ENCODE results near the gene KIAA0825. TPM values are rescaled to one million over a fixed set of nuclear protein-coding genes. Genes with fewer than 3 reads are reported as not detected.

KIAA0825 gene
- total RNA-seq, 1 donor from 2014 or later, result 0.90 TPM

DNA sequence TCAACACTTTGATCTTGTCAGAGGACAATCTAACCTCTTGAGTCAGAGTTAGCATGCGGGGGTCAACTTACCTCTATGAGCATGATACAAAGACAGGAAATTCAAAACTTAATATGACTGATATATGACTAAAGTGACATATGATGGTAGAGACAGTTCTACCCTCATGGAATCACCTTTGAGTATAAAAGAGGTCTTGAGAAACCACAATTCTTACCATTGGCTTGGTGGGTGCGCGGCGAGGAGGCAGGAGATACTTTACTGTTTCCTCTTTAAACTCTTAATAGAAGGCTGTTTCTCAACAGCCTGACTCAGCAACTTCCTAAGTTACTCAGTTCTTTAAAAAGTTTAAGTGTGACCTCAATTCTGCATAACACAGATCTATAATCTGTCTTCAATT, 372.8 kb downstream of the KIAA0825 start:
- DNase-seq (ENCODE audit: low read depth in 2 of 2), result no peak

DNA sequence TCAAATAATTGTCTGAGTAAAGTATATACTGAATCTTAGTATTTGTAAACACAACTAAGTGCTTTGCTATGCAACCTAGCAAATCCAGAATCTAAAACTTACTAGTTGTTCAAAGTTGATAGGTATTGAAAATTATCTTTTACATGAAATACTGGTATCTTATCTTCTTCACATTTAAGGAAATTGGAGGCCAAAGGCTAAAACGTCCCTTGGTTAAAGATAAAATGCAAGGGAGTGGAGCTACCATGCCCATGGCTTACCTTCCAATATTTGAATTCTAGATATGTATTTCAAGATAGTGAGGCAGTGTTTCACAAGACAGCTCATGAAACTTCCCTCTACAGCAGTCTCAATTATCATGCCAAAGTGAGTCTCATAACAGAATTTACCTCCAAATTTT, 373.5 kb downstream of the KIAA0825 start:
- no peak for DNase-seq (ENCODE audit: low read depth in 2 of 2)

- no peak for DNase-seq (ENCODE audit: low read depth in 2 of 2)
Observed at GRCh38 chr5:94243612-94244011, 374.8 kb downstream of the KIAA0825 start.

DNA sequence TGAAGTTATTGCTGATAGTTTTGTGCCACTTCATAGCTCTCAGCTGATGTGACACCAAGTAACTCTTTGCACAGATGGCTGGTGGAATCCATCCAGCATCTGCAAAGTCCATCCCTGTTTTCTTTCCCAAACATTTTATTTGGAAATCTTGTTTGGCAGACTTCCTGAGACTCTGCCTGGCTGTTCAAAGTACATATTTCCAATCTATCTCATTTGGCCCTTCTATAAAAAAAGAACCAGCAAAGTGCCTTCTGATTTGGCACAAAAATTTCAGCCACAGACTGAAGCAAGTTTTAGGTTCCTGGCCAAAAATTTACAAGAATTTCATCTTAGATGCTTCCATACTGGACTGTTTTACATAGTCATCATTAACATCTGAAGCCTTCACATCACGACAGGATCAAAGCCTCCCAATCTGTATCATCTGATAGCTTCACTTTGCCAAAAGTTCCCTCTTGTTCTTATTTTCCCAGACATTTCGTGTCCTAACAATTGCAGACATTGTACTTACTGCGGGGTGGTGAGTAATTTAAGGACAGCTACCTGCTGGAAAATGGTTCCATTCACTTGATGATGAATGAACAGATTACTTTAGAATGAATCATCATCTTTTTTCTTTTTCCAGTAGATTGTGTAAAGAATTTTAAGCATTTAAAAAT, 377.3 kb downstream of the KIAA0825 start:
- DNase-seq (ENCODE audit: low read depth in 2 of 2), result no peak

GRCh38 chr5:94240596-94240992, 377.8 kb downstream of the KIAA0825 start:
- no peak for DNase-seq (ENCODE audit: low read depth in 2 of 2)

GRCh38 chr5:94240134-94240533, 378.3 kb downstream of the KIAA0825 start:
- no peak for DNase-seq (ENCODE audit: low read depth in 2 of 2)

- DNase-seq (ENCODE audit: low read depth in 2 of 2), result no peak
Observed at GRCh38 chr5:94239266-94239665, 379.1 kb downstream of the KIAA0825 start.

DNA sequence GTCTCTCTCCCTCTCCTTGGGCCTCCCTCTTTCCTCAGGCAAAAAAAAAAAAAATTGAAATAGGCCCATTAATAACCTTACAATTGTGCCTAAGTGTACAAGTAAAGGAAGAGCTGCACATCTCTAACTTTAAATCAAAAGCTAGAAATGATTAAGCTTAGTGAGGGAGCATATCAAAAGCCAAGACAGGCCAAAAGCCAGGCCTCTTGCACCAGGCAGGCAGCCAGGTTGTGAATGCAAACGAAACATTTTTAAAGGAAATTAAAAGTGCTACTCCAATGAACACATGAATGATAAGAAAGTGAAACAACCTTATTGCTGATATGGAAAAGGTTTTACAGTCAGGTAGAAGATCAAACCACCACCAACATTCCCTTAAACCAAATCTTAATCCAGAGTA, 383.4 kb downstream of the KIAA0825 start:
- DNase-seq (ENCODE audit: low read depth in 2 of 2), result no peak

GRCh38 chr5:94228791-94229190, 389.6 kb downstream of the KIAA0825 start:
- no peak for DNase-seq (ENCODE audit: low read depth in 2 of 2)

GRCh38 chr5:94223235-94223634, 395.2 kb downstream of the KIAA0825 start:
- DNase-seq (ENCODE audit: low read depth in 2 of 2), result no peak

GRCh38 chr5:94218374-94218773, 400.0 kb downstream of the KIAA0825 start:
- DNase-seq (ENCODE audit: low read depth in 2 of 2), result no peak

DNA sequence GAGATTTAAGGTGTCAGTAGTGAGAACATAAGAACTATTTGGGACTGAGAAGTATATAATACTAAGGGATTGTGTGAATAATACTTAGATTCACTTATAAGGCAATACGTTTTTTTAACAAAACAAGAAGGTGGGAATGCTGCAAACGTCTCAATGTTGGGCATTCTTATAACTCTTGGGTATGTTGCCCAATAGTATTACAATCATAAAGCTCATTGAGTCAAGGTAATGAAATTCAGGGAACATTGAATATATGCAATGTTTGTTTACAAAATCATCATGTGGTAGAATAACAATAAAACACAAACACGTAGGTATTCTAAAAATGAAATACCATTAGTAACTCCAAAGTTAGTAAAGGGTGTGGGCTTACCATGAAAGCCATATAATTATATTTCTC, 400.7 kb downstream of the KIAA0825 start:
- no peak for DNase-seq (ENCODE audit: low read depth in 2 of 2)

DNA sequence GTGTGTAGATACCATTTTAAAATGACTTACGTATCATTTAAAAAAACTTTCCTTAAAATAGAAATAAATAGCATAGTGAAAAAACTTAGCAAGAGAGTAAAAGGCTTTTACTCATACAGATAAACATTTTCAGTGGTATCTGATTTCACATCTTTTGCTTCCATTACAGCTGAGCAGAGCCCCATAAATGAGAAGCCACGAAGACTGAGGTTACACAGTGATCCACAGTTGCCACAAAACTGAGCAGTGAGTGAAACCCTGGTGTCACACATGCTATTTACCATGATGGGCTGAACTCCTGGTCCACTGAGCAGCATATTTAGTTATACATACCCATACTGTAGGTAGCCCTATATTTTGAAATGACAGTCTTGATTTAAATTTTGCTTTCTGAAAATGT, 401.2 kb downstream of the KIAA0825 start:
- no peak for DNase-seq (ENCODE audit: low read depth in 2 of 2)

GRCh38 chr5:94212476-94212875, 405.9 kb downstream of the KIAA0825 start:
- no peak for DNase-seq (ENCODE audit: low read depth in 2 of 2)

- DNase-seq (ENCODE audit: low read depth in 2 of 2), result no peak
Observed at GRCh38 chr5:94209774-94210355, 408.5 kb downstream of the KIAA0825 start.

GRCh38 chr5:94209272-94209671, 409.1 kb downstream of the KIAA0825 start:
- DNase-seq (ENCODE audit: low read depth in 2 of 2), result no peak

DNA sequence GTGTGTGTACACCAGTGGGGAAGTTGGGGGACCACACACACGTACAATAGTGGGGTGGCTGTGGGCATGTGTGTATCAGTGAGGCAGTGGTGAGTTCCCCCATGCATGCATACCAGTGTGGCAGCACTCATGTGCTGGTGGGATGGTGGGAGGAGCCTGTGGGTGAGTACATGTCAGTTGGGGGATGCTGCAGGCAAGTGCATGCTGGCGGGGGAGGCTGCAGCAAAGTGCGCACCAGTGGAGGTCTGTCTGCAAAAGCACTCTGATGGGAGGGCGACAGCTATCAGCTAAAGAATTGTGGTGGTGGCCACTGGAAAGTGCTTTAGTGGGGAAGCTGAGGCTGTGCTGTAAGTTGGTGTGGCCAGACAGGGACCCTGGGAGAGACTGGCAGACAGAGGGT, 418.8 kb downstream of the KIAA0825 start:
- no peak for DNase-seq (ENCODE audit: low read depth in 2 of 2)

- no peak for DNase-seq (ENCODE audit: low read depth in 2 of 2)
Observed at GRCh38 chr5:94197970-94198369, 420.4 kb downstream of the KIAA0825 start.

GRCh38 chr5:94196953-94197352, 421.5 kb downstream of the KIAA0825 start:
- DNase-seq (ENCODE audit: low read depth in 2 of 2), result no peak

DNA sequence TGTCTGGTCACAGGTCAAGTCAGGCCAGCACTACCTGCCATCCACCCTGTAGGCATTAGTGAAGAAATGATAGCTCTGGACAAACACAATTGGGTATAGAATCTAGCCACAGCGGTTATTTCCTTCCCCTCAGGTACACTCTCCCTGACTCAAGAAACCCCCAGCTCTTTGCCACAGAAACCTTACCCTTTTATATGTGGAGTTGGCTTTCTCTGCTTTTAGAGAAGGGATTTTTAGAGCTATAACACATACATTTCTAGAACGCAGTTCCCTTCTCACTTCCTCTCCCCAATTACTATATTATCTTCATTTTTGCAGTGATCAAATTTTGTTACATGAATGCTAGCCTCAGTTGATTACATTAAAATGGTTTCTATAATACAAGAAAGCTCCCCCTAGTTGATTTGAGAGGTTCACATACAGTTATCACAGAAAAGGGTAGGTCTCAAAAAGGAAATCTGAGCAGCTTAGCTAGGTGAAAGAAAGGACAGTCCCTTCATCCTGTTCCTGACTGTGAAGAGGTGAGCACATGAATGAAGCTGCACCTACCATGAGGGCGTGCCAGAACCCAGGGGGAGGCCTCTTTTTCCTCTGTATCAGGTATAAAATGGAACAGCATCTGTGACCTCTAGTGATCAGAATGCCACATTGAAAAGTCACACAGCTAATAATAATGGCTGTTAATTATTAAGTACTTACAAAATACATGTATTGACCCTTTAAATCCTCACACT, 425.6 kb downstream of the KIAA0825 start:
- no peak for DNase-seq (ENCODE audit: low read depth in 2 of 2)

- no peak for DNase-seq (ENCODE audit: low read depth in 2 of 2)
Observed at GRCh38 chr5:94191604-94192003, 426.8 kb downstream of the KIAA0825 start.

DNA sequence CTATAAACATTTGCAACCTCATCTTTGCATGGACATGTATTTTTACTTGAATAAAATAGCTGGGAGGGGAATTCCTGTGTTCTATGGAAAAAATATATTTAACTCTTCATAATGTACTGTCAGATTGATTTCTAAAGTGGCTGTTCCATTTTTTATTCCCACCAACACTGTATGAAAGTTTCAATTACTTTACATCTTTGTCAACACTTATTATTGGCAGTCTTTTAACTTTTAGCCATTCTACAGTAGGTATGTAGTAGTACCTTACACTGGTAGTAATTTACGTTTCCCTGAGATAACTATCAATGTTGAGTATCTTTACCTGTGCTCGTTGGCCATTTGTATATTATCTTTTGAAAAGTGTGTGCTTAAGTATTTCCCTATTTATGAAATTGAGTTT, 429.7 kb downstream of the KIAA0825 start:
- no peak for DNase-seq (ENCODE audit: low read depth in 2 of 2)

DNA sequence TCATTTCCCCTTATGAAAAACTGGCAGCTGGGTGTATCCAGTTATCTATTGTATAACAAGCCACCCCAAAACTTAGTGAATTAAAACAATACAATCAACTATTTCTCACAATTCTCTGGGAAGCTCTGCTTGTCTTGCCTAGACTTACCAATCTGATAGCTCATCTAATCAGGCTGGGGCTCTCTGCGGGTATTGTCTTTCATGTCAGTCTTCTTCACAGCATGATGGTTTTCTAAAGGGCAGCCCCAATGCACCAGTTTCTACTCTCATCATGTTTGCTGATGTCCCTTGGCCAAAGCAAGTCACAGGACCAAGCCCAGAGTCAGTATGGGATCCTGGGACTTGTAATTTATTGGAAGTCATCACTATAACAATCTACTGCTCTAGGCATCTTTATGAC, 433.5 kb downstream of the KIAA0825 start:
- no peak for DNase-seq (ENCODE audit: low read depth in 2 of 2)

Data from dermis microvascular lymphatic vessel endothelial cell (primary cell).